Activated CD4-positive, alpha-beta T cell treated with anti-CD3 and anti-CD28 coated beads, Interleukin-2, amount 50 U/mL, for 24 hours (primary cell): ENCODE measurements around the gene NFKB1.

Source experiments
- DNase-seq, 2 donors: peaks; one replicate each; pipeline ENCODE4 v3.0.0-alpha.2; 2020; ENCODE audit warnings: low read depth in 1 of 2, low spot score in 1 of 2

The NFKB1 gene

GRCh38 chr4:102530986-102531385, 29.8 kb downstream of the NFKB1 start:
- DNase-seq = no peak

GRCh38 chr4:102531462-102531861, 30.3 kb downstream of the NFKB1 start:
- DNase-seq = no peak

GRCh38 chr4:102533348-102533747, 32.2 kb downstream of the NFKB1 start:
- no peak for DNase-seq

- DNase-seq = no peak
Measured at GRCh38 chr4:102533904-102534303, 32.7 kb downstream of the NFKB1 start.

- DNase-seq = no peak
Measured at GRCh38 chr4:102534845-102535244, 33.7 kb downstream of the NFKB1 start.

GRCh38 chr4:102535398-102536082, 34.4 kb downstream of the NFKB1 start:
- no peak for DNase-seq

- DNase-seq = no peak
Measured at GRCh38 chr4:102536768-102537167, 35.6 kb downstream of the NFKB1 start.

- no peak for DNase-seq
Measured at GRCh38 chr4:102537269-102537668, 36.1 kb downstream of the NFKB1 start.

- DNase-seq = no peak
Measured at GRCh38 chr4:102541697-102542096, 40.5 kb downstream of the NFKB1 start.

- no peak for DNase-seq
Measured at GRCh38 chr4:102543030-102543928, 42.1 kb downstream of the NFKB1 start.

GRCh38 chr4:102546635-102547034, 45.5 kb downstream of the NFKB1 start:
- no peak for DNase-seq

GRCh38 chr4:102547973-102548372, 46.8 kb downstream of the NFKB1 start:
- no peak for DNase-seq

GRCh38 chr4:102551958-102552565, 50.9 kb downstream of the NFKB1 start:
- DNase-seq = no peak

- no peak for DNase-seq
Measured at GRCh38 chr4:102552781-102553180, 51.6 kb downstream of the NFKB1 start.

GRCh38 chr4:102553982-102554381, 52.8 kb downstream of the NFKB1 start:
- DNase-seq = no peak

GRCh38 chr4:102554482-102554881, 53.3 kb downstream of the NFKB1 start:
- DNase-seq = no peak

GRCh38 chr4:102554992-102555391, 53.8 kb downstream of the NFKB1 start:
- DNase-seq = no peak

- DNase-seq = no peak
Measured at GRCh38 chr4:102557636-102558035, 56.5 kb downstream of the NFKB1 start.

GRCh38 chr4:102560115-102560514, 59.0 kb downstream of the NFKB1 start:
- DNase-seq = no peak

GRCh38 chr4:102560571-102561341, 59.6 kb downstream of the NFKB1 start:
- no peak for DNase-seq

- DNase-seq = no peak
Measured at GRCh38 chr4:102563000-102563399, 61.8 kb downstream of the NFKB1 start.
